PC-9 (cell line): ENCODE measurements around the gene METTL17.

ENCODE experiments used
- CTCF ChIP-seq: fragments of 200-600 bp; sonication (generic); conservative IDR thresholded peaks from 2 replicates; pipeline ENCODE4 v1.6.1; 2017; ENCODE audit warnings: mixed run types, antibody characterized with exemption, mild to moderate bottlenecking, moderate library complexity
- EZH2 ChIP-seq: fragments of 200-600 bp; sonication (generic); IDR thresholded peaks from 2 replicates; pipeline ENCODE4 v1.8.0; 2017; ENCODE audit warnings: antibody characterized with exemption, low read depth

DNA sequence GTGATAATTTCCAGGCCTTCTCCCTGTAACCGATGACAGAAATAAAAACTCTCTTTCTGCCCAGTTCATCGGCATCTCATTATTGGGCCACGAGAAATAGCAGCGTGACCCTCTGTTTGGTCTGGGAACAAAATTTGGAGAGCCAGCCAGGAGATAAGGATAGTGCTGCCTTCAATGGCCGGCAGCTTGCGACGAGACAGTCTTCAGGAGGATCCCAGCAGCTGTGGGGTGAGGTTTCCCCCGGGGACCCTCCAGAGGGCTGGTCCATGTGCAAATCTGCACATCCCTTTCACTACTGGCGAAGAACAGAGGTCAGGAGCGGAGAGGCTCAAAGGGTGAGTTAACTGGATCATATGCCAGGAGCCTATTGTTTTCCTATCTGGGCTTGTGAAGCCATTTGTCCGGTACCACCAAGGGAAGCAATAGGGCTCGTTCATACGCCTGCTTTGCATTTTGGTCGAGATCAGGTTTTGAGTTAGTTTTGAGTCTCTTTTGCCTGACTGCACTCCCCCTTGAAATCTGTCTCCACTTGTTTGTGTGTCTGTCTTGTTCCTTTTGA, 14.1 kb downstream of the METTL17 start:
- TF ChIP-seq CTCF (no peak), EZH2 (no peak)
